Measurements from ENCODE around the gene FAF2.
"Not testable (repeated sequence)": the region's sequence is repeated elsewhere in the genome, so short reads cannot be mapped to it uniquely, and the experiment has no call there.

Gene FAF2

DNA sequence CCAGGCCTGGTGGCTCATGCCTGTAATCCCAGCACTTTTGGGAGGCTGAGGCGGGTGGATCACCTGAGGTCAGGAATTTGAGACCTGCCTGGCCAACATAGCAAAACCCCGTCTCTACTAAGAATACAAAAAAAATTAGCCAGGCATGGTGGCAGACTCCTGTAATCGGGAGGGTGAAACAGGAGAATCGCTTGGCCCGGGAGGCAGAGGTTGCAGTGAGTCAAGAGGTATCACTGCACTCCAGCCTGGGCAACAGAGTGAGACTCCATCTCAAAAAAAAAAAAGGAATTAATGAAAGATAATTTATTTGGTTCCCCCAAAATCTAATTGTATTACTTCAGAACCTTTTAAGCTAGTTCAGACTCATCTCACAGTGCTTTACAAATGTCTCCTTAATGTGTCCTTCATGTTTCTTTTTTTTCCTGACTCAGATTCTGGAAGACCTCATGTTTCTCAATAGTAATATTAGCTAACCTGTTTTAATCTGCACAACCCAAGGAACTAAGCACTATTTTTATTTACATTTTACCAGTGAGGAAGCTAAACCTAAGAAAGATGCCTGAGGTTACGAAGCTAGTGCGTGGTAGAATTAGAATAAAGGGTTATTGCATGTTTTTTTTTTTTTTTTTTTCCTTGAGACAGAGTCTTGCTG is 15.1 kb downstream of the FAF2 start:
- no peak for DNase-seq

DNA sequence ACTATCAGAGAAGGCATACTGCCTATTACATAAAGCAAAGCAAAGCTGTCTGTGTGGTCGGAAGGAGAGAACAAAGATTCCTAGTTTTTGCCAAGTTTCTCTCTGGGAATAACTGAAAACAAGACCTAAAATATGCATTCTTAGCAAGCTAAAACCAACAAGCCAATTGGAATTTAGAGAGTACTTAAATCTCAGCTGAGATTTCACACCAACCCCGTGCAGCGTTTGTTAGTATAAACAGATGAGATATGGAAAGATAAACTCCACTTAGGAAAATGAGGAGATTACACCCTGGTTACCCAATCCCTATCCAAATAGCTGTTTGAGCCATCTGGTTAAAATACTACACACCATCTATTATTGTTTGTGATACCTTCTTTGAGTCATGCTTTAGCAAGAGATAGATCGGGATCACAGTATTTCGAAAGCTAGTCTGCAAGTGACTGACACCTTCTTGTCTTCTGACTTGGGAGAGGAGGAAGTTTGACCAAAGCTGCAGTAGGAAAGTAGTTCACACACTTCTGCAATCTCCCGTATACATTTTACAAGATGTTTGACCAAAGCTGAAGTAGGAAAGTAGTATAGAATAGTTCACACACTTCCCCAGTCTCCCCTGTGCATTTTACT is 18.2 kb downstream of the FAF2 start:
- peak; percentile 86 for DNase-seq

DNA sequence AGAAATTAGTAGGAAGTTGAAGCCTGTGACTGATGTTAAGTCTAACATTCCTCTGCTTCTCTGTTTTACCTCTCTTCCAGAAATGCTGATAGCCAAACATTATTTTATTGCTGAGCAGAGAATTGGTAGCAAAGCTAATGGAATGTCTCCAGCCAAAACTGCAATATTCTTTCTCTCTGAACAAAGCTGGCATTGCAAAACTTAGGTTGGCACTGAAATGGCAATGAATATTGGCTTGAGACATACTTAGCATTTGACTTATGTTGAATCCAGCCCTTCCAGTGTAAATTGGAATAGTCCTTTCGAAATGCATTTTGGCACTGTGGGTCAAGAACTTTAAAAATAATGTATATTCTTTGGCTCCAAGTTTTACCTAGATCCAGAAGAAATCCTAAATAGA is 21.1 kb downstream of the FAF2 start:
- no peak for DNase-seq

DNA sequence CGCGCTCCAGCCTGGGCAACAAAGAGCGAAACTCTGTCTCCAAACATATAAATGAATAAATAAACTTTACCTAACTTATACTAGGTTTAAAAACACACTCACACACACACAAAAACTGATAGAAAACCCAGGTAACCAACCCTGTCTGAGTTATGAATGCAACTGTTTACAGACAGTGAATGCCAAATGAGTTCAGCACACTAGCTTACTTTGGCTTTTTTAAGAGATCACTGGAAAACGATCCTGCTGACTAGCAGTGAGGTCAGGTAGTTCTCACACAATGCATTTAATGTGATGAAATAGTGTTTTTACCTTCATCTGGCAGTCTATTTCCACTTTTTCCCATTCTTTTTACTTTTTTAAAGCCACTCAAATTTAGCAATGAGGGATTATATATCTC is 22.4 kb downstream of the FAF2 start:
- no peak for DNase-seq

DNA sequence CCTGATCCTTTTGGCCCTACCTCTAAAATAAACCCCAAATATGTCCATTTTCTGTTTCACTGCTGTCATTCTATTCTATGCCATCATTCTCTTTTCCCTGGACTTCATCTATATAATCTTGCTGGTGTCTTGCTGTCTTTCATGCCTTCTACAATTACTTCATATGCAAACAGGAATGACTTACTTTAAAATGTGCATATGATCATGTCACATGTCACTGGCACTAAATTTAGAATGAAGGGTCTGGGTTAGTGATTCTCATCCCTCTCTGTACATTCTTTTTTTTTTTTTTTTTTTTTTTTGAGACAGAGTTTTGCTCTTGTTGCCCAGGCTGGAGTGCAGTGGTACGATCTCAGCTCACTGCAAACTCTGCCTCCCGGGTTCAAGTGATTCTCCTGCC is 22.9 kb downstream of the FAF2 start:
- no peak for DNase-seq

DNA sequence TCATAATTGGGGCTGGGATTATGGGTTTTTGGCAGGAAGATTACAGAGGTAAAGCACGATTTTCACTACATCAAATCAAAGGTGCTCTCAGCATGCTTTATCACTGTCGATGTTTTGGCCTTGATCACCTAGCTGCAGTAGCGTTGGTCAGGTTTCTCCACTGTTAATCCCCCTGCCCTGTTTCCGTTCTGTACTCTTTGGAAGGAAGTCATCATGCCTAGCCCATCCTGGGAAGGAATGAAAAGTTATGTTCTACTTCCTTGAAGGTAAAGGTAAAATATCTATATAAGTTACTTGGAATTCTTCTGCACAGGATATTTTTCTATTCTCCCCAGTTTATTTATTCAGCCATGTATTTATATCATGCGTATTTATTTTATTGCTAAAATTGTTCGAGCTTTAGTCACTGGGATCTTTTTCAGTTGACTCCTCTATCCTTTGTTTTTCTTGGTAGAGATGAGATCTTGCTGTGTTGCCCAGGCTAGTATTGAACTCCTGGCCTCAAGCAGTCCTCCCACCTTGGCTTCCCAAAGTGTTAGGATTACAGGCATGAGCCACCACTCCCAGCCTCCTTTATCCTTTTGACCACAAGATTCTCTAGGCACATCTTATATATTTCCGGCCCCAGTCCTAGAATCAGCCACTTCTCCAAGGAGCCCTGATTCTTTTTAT is 25.3 kb downstream of the FAF2 start:
- DNase-seq, result no peak

DNA sequence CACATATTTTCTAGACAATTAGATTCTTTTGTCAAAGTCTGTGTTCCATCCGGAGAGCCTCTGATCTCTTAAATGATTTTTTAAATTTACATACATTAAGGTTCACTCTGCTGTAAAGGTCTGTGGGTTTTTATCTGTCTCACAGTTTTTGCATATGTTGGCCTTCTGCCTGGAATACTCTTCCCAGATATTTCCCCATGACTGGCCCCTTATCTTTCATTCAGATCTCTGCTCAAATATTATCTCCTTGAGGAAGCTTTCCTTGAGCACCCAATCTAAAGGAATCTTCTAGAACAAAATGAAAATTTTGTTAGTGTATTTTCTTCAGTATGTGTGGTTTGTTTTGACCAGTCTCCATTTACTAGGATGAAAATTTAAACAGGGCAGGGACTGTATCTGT is 26.3 kb downstream of the FAF2 start:
- no peak for DNase-seq

DNA sequence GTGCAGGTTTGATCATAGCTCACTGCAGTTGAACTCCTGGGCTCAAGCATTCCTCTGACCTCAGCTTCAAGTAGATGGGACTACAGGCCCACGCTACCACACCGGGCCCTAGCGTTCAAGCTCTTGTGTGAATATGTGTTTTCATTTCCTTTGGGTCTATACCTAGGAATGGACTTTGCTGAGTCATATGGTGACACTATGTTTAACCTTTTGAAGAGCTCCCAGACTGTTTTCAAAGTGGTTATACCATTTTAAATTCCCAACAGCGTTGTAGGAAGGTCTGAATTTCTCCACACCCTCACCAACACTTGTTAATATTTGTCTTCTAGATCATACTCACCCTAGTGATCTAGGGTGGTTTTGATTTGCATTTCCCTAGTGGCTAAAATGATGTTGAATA is 33.5 kb downstream of the FAF2 start:
- no peak for DNase-seq

DNA sequence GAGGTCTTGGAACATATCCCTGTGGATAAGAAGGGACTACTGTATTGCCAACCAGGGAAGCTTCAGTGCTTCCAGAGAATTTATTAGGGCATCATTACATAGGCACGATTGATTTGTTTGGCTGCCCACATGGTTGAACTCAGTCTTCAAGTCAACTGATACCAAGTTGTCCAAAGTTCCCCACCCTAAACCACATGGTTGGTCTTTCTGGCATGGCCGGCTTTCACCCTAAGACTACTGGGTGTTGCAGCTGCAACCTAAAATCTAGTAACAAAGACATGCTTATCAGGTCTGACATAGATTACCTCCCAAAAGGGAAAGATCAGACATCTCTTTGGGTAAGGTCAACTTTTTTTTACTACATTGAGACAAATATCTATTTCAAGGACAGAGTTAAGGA is 37.0 kb downstream of the FAF2 start:
- DNase-seq, result no peak

DNA sequence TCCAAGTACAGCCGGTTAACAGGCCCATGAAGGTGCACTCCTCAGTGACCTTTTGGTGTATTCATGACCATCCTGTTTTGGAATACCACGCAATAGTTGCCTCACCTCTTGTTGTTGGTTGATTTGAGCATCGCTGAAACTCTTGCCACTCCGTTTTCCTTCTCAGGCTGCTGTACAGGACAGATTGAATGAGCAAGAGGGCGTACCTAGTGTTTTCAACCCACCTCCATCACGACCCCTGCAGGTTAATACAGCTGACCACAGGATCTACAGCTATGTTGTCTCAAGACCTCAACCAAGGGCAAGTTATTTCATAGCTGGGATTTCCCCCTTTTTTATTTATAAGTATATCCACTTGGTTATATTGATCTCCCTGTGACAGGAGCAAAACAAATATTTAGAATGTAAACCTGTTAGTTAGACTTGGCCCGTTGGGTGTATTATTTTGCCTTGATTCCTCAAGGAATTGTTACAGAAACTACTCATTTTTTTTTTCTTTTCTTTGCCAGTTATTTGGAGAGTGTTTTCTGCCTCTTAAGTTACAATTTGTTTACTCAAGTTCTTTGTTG is 38.1 kb downstream of the FAF2 start:
- DNase-seq, result no peak

DNA sequence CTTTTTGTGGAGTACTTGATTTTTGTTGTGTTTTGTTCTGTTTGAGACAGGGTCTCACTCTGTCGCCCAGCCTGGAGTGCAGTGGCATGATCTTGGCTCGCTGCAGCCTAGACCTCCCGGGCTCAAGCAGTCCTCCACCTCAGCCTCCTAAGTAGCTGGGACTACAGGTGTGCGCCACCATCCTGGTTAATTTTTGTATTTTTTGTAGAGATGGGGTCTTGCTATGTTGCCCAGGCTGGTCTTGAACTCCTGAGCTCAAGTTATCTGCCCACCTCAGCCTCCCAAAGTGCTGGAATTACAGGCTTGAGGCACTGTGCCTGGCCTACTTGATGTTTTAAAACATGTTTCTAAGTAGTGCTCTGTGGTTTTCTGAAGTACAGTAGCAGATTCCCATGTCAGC is 39.0 kb downstream of the FAF2 start:
- not testable (repeated sequence) for DNase-seq

DNA sequence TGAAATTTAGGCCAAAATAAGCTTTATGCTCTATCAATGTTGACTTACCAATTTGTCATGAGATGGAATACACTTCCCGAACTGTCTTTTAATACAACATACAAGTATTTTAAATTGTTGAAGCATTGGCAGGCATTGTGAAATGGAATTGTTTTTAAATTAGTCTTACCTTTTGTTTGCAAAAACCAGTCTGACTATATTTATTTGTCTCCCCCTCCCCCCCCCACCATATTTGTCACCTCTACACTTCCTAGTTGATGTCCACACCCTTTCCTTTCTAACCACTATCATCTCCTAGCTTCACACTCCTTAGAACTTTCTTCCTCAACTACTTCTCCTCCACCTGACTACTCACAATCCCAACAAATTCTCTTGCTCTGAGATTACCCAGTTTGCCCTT is 40.9 kb downstream of the FAF2 start:
- DNase-seq, result no peak

DNA sequence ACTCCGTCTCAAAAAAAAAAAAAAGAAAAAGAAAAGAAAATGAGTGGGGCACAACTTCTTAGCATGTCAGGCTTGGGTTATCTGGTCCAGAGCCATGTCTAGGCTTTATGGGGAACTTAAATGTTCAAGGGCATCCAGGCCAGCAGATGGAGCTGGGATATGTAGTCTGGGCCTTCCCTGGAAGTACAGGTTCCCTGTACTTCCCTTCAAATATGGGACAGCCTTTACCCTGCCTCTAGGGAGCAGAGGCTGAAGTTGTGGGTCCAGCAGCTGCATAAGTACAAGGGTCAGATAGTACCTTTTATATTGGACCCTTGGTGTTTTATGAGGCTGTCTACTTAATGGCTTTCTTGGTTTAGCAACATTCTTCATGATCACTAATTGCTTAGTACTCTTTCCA is 42.1 kb downstream of the FAF2 start:
- DNase-seq, result no peak

DNA sequence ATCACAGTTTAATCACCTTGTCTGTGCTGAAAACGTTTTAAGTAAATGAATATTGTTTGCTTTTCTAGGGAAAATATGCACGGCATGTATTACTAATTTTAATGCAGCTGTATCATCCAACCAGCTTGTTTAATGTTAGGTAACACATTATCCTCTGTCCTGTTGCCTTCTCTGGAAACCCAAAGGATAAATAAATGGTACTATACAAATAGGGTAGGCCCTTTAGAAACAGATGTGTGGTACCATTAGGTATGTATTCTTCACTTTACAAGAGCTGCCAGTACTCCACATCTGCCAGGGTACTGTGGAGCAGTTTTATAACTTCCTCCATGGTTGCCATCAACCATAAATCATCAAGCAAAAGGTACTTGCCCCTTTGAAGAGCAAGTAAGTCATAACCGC is 42.9 kb downstream of the FAF2 start:
- DNase-seq, result no peak

DNA sequence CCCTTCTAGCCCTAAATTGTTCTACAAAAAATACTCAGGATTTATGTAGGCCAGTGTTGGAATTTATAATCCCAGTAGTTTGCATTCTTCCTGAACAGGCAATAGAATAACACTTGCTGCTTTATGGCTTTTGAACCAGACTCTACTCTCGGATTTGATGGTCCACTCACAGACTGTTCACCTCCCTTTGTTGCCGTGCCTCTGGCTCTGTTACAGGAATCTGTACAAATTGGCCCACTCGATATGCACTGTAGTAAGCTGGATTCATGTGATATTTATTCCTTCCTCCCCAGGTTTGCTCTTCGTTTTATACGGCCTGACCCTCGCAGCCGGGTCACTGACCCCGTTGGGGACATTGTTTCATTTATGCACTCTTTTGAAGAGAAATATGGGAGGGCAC is 43.7 kb downstream of the FAF2 start:
- no peak for DNase-seq

DNA sequence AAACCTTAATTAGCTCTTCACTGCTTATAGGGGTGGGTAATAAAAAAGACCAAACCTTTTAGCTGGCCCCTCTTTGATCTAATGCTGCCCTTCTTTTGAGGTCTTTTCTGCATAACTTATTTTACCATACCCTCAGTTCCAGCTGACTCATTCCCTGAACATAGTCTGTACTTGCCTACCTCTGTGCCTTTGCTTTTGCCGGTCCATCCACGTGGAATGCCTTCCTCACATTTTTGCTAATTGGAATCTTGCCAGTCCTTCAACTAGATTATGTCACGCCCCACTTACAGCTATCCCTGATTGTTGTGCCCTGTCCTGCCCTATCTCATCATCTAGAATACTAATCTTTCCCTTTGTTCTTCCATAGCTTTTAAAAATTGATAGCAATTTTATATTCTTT is 44.2 kb downstream of the FAF2 start:
- DNase-seq, result no peak

DNA sequence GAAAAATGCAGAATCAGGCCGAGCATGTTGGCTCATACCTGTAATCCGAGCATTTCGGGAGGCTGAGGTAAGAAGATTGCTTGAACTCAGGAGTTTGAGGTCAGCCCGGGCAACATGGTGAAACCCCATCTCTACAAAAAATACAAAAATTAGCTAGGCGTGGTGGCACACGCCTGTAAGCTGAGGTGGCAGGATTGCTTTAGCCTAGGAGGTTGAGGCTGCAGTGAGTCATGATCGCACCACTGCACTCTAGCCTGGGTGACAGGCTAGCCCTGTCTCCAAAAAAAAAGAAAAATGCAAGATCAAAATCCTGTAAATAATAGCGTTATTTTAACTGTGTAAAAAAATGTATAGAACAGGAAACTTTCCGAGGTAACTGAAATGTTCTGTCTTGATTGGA is 49.7 kb downstream of the FAF2 start:
- no peak for DNase-seq

DNA sequence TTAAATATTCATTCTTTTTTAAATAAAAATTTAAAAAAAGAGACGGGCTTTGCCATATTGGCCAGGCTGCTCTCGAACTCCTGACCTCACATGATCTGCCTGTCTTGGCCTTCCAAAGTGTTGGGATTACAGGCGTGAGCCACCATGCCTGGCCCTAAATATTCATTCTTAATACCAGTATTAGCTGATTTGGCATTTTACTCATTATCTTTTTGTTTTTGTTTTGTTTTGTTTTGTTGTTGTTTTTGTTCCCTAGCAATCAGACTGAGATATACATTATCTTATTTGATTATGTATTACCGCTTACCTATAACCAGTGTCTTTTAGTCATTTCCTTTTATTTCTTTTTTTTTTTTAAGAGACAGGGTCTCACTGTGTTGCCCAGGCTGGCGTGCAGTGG is 51.1 kb downstream of the FAF2 start:
- no peak for DNase-seq

DNA sequence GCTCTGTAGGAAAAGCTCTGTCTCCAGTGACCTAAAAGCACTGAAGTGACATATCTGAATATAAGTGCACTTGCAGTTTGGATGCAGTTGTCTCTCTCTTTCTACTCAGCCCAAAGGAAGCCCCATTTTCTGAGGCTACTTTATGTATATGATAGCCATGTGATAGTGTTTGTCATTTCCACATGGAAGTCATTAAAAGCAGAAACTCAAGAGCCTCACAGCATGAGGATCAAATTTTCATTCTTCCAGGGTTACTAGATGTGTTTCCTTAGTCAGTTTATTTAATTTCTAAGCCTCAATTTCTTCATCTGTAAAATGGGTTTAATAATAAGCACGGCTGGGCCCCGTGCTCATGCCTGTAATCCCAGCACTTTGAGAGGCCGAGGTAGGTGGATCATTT is 52.3 kb downstream of the FAF2 start:
- DNase-seq, result no peak

DNA sequence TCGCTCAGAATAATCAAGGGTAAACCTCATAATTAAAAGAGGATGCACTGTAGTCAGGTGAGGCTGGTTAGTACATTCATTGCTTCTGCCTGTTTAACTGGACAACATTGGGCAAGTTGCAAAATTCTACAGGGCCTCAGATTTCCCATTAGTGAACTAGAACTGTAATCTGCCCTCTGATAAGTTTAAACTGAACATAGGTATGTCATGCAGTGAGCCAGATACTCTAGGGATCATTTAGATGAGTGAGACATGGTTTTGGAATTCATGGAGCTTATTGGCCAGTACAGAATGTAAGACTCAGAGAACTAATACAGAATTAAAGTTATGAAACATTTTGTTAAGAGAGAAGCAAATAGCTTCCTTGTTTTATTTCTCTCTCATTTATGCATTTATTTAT is 53.1 kb downstream of the FAF2 start:
- no peak for DNase-seq

DNA sequence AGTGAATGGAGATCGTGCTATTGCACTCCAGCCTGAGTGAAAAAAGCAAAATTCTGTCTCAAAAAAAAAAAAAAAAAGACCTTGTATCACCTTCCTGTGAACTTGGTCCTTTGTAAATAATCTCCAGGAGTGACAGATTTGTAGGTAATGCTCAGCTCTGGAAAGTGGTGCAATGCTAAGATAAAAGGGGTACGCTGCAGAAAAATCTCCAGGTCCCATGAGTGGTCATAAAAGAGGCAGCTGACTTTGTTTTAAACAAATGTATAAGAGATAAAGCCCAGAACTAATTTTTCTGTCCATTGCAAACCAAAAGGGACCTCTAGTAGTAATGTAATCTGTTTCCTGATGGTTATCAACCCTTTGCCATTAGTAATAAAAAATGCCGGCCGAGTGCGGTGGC is 55.3 kb downstream of the FAF2 start:
- no peak for DNase-seq

DNA sequence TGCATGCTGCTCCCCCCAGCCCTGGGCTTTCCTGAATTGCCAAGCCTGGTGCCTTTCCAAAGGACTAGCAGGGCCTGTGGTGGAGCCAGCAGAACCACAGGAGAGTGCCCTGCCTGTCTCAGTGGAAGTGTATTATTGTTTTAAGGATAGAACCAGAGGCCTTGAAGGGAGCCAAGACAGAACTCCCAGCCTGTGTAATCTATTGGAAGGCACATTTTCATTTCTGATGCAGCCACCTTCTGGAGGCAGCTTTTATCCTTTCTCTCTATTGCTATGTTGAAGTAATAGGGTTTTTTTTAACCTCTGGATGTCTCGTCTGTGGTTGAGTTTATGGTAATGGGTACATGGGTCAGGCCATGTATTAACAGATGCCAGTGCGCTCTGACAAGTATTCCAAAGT is 59.7 kb downstream of the FAF2 start:
- no peak for DNase-seq

DNA sequence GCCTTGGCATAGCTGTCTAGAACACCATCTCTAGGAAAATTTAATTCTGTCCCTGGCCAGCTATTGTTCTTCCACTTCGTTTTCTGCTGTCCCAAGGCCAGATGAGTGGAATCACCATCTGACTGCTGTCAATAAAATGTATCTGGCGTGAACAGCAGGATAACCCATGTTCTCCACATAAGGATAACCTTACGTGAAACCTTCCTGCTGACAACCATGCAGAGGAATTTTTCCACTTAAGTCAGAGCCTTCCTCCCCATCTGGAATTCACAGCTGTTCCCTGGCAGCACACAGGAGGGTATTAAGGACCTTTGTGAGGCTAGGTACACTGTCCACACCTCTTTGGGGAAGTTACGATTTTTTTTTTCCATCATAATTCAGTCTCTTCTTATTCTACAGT is 60.4 kb downstream of the FAF2 start:
- DNase-seq, result no peak

DNA sequence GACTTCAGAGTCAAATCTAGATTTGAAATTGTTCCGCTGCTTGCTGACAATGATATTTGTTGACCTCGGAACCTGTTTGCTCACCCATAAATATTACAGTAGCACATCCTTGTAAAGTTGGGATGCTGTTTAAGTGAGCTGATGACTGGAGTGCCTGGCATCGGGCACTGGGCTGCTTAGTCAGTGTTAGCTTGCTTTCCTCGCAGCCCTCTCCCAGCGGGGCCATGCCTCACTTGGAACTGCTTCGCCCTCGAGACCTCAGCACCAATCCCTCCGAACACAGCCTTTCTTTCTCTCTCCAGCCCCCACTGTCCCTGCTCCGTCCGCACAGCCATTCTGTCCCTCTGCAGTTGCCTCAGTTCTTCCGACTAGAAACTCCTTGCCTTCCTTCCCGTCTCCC is 65.6 kb downstream of the FAF2 start:
- DNase-seq, result no peak

All from MV-4-11 (cell line).